Measurements from ENCODE around the gene RGS7.

RGS7 gene

DNA sequence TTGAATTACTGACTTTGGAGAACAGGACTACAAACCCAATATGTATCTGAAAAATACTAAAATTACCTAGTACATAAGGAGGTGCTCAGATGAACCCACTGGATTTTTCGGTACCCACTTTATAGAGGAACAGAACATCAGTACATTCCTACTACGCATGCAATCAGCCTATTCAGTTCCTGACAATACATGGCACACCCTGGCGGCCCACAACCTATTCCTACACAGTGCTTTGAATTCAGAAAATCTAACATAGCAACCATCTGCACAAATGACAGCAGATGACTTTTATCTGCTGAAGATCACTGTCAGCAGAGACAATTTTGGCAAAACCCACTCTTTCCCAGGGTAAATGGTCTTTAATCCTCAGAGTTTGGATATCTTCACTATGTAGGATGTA is 487.9 kb downstream of the RGS7 start:
- Histone ChIP-seq H3K9me2 (replicated peaks; ENCODE audit: low read depth, low read length) (no peaks in the 10 kb centered on the region), H2AFZ (ENCODE audit: low read length) (no peak overlapping the region), H4K20me1 (ENCODE audit: insufficient read depth, low read length, poor library complexity, severe bottlenecking) (no peaks in the 10 kb centered on the region), H3K79me2 (ENCODE audit: insufficient read depth, low read length) (no peaks in the 10 kb centered on the region), H3K36me3 (ENCODE audit: insufficient read depth, low read length) (no peaks in the 10 kb centered on the region), H3K4me3 (ENCODE audit: low read length, poor library complexity, severe bottlenecking) (no peak overlapping the region), H3K27me3 (ENCODE audit: insufficient read depth, low read length, poor library complexity, severe bottlenecking) (no peaks in the 10 kb centered on the region), H3K9me3 (ENCODE audit: insufficient read depth, low read depth, low read length) (no peaks in the 10 kb centered on the region), H3K4me2 (ENCODE audit: low read depth, low read length, poor library complexity, severe bottlenecking) (no peak overlapping the region), H3K4me1 (ENCODE audit: insufficient read depth, low read length, poor library complexity, severe bottlenecking) (no peaks in the 10 kb centered on the region), H3K9ac (ENCODE audit: low read depth, low read length, poor library complexity, severe bottlenecking) (no peak overlapping the region), H3F3A (ENCODE audit: low read depth) (no peaks in the 10 kb centered on the region)
- no peak for TF ChIP-seq EZH2phosphoT487 (IDR thresholded peaks at IDR 0.05; ENCODE audit: borderline replicate concordance)
- TF ChIP-seq, protein P1, sequence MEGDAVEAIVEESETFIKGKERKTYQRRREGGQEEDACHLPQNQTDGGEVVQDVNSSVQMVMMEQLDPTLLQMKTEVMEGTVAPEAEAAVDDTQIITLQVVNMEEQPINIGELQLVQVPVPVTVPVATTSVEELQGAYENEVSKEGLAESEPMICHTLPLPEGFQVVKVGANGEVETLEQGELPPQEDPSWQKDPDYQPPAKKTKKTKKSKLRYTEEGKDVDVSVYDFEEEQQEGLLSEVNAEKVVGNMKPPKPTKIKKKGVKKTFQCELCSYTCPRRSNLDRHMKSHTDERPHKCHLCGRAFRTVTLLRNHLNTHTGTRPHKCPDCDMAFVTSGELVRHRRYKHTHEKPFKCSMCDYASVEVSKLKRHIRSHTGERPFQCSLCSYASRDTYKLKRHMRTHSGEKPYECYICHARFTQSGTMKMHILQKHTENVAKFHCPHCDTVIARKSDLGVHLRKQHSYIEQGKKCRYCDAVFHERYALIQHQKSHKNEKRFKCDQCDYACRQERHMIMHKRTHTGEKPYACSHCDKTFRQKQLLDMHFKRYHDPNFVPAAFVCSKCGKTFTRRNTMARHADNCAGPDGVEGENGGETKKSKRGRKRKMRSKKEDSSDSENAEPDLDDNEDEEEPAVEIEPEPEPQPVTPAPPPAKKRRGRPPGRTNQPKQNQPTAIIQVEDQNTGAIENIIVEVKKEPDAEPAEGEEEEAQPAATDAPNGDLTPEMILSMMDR (conservative IDR thresholded peaks at IDR 0.05; ENCODE audit: low read length) = no peak

DNA sequence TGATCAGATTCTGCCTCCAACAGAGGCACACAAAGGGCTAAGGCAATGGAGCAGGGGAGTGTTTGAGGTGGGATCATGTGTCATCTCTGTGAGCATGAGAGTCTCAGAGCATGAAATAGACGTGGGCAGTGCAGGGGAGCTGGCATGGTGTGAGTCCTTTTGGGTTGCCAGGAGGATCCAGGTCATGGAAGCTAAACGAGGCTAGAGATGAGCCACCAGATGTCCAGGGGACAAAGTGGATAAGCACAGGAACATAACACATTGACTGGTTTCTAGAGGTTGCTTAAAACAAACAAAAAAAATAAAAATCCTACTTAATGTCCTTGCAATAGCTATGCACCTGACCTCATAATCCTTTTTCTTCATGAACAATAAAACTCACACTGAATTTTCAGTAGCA is 490.3 kb downstream of the RGS7 start:
- no peak for TF ChIP-seq EZH2phosphoT487 (IDR thresholded peaks at IDR 0.05; ENCODE audit: borderline replicate concordance)
- TF ChIP-seq, protein P1 (conservative IDR thresholded peaks at IDR 0.05; ENCODE audit: low read length) = no peak
- Histone ChIP-seq H3K4me1 (ENCODE audit: insufficient read depth, low read length, poor library complexity, severe bottlenecking) (no peaks in the 10 kb centered on the region), H3K27me3 (ENCODE audit: insufficient read depth, low read length, poor library complexity, severe bottlenecking) (no peaks in the 10 kb centered on the region), H4K20me1 (ENCODE audit: insufficient read depth, low read length, poor library complexity, severe bottlenecking) (no peaks in the 10 kb centered on the region), H3K9ac (ENCODE audit: low read depth, low read length, poor library complexity, severe bottlenecking) (no peak overlapping the region), H3K4me3 (ENCODE audit: low read length, poor library complexity, severe bottlenecking) (no peak overlapping the region), H3K9me3 (ENCODE audit: insufficient read depth, low read depth, low read length) (no peaks in the 10 kb centered on the region), H3K36me3 (ENCODE audit: insufficient read depth, low read length) (no peaks in the 10 kb centered on the region), H3K79me2 (ENCODE audit: insufficient read depth, low read length) (no peaks in the 10 kb centered on the region), H3K4me2 (ENCODE audit: low read depth, low read length, poor library complexity, severe bottlenecking) (no peak overlapping the region), H3K9me2 (replicated peaks; ENCODE audit: low read depth, low read length) (no peaks in the 10 kb centered on the region), H3F3A (ENCODE audit: low read depth) (no peaks in the 10 kb centered on the region), H2AFZ (ENCODE audit: low read length) (no peak overlapping the region)

DNA sequence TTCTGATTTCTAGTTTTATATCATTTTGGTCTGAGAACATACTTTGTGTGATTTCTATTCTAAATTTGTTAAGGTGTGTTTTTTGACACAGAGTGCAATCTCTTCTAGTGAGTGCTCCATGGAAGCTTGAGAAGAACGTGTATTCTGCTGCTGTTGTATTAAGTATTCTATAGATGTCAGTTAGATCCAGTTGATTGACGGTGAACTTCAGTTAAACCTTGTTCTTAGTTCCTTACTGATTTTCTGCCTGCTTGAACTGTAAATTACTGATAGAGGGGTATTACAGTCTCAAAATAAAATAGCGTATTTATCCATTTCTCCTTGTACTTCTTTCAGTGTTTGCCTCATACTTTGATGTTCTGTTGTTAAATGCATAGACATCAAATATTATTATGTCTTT is 497.0 kb downstream of the RGS7 start:
- Histone ChIP-seq H3K9ac (ENCODE audit: low read depth, low read length, poor library complexity, severe bottlenecking) (no peak overlapping the region), H3K36me3 (ENCODE audit: insufficient read depth, low read length) (no peaks in the 10 kb centered on the region), H3F3A (ENCODE audit: low read depth) (no peaks in the 10 kb centered on the region), H2AFZ (ENCODE audit: low read length) (no peak overlapping the region), H3K4me3 (ENCODE audit: low read length, poor library complexity, severe bottlenecking) (no peak overlapping the region), H3K4me2 (ENCODE audit: low read depth, low read length, poor library complexity, severe bottlenecking) (no peak overlapping the region), H3K79me2 (ENCODE audit: insufficient read depth, low read length) (no peaks in the 10 kb centered on the region), H3K27me3 (ENCODE audit: insufficient read depth, low read length, poor library complexity, severe bottlenecking) (no peaks in the 10 kb centered on the region), H4K20me1 (ENCODE audit: insufficient read depth, low read length, poor library complexity, severe bottlenecking) (no peaks in the 10 kb centered on the region), H3K9me3 (ENCODE audit: insufficient read depth, low read depth, low read length) (0 out of 2 replicates have a peak, but pooled peaks cover 2% of the 10 kb centered on the region), H3K9me2 (replicated peaks; ENCODE audit: low read depth, low read length) (no peaks in the 10 kb centered on the region), H3K4me1 (ENCODE audit: insufficient read depth, low read length, poor library complexity, severe bottlenecking) (no peaks in the 10 kb centered on the region)
- TF ChIP-seq, protein P1 (conservative IDR thresholded peaks at IDR 0.05; ENCODE audit: low read length) = no peak
- no peak for TF ChIP-seq EZH2phosphoT487 (IDR thresholded peaks at IDR 0.05; ENCODE audit: borderline replicate concordance)
